ENCODE data around the gene YIPF5. TPM values are rescaled to one million over a fixed set of nuclear protein-coding genes. Genes with fewer than 3 reads are reported as not detected.

The YIPF5 gene
- polyA plus RNA-seq, 3 donors = 12.1 to 41.4 (median 32.4) TPM

DNA sequence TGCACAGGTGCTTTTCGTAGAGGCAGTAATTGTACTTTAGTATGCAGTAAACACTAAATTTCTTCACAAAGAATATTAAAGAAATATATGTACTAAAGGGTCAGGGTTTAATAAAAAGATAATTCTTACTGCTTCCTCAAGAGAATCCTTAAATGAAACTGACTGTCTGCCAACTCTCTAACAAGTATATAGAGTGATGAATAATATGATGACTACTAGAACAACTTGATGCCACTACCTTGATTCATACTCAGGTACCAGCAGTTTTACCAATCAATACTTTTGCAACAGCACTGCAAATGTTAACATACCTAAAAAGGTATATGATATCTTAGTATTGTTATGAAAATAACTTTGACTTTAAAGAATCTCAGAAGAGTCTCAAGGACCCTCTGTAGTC, 3.8 kb downstream of the YIPF5 start:
- H3K36me3 ChIP-seq (replicated peaks in 1 of 2; ENCODE audit: control insufficient read depth in 1 of 2, insufficient read depth in 2 of 2, low read length in 2 of 2) = peaks cover 54 to 71% of the 10 kb centered on the region in 2 donors
- no peaks in the 10 kb centered on the region for H4K20me1 ChIP-seq (ENCODE audit: insufficient read depth, low read length)
- no peak overlapping the region for H3K4me2 ChIP-seq (replicated peaks; ENCODE audit: extremely low read depth, low read length, poor library complexity, severe bottlenecking)
- Mint-ChIP-seq H3K36me3 (peaks cover 49 to 61% of the 10 kb centered on the region in 2 donors), H3K4me1 (peaks cover 20% of the 10 kb centered on the region), H3K27me3 (ENCODE audit: low read depth in 3 of 3) (peaks cover 0 to 5% (median 0%) of the 10 kb centered on the region in 3 donors), H3K27ac (no peak overlapping the region), H3K4me3 (no peak overlapping the region), H3K9me3 (no peaks in the 10 kb centered on the region)
- H2AFZ ChIP-seq (ENCODE audit: insufficient read depth, low read depth, low read length, poor library complexity, severe bottlenecking) = no peak overlapping the region
- no CpG with 5 or more reads among the region's 1 CpG for WGBS (ENCODE audit: insufficient coverage)
- no peak overlapping the region for H3K27ac ChIP-seq (ENCODE audit: low read depth in 1 of 2, low read length in 2 of 2)
- TF ChIP-seq, protein P1, sequence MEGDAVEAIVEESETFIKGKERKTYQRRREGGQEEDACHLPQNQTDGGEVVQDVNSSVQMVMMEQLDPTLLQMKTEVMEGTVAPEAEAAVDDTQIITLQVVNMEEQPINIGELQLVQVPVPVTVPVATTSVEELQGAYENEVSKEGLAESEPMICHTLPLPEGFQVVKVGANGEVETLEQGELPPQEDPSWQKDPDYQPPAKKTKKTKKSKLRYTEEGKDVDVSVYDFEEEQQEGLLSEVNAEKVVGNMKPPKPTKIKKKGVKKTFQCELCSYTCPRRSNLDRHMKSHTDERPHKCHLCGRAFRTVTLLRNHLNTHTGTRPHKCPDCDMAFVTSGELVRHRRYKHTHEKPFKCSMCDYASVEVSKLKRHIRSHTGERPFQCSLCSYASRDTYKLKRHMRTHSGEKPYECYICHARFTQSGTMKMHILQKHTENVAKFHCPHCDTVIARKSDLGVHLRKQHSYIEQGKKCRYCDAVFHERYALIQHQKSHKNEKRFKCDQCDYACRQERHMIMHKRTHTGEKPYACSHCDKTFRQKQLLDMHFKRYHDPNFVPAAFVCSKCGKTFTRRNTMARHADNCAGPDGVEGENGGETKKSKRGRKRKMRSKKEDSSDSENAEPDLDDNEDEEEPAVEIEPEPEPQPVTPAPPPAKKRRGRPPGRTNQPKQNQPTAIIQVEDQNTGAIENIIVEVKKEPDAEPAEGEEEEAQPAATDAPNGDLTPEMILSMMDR (IDR thresholded peaks at IDR 0.05) = no peak
- H3K4me3 ChIP-seq (replicated peaks in 1 of 3; ENCODE audit: low read depth in 2 of 3, low read length in 3 of 3) = no peak overlapping the region
- intact Hi-C loops (cut with micrococcal nuclease) = no loop called here
- no peaks in the 10 kb centered on the region for H3K9me3 ChIP-seq (replicated peaks in 1 of 2; ENCODE audit: control insufficient read depth in 1 of 2, insufficient read depth in 1 of 2, low read length in 2 of 2)
- H3K27me3 ChIP-seq (ENCODE audit: control insufficient read depth in 2 of 2, insufficient read depth in 2 of 2, low read length in 2 of 2) = peaks cover 0 to 4% of the 10 kb centered on the region in 2 donors
- H3K9ac ChIP-seq (ENCODE audit: insufficient read depth, low read length, poor library complexity, severe bottlenecking) = no peak overlapping the region
- H3K4me1 ChIP-seq (ENCODE audit: control insufficient read depth in 1 of 2, insufficient read depth in 2 of 2, low read length in 2 of 2) = peaks cover 12 to 15% of the 10 kb centered on the region in 2 donors
- DNase-seq = no peak
- H3K79me2 ChIP-seq (ENCODE audit: insufficient read depth, low read length) = peaks cover 31% of the 10 kb centered on the region

DNA sequence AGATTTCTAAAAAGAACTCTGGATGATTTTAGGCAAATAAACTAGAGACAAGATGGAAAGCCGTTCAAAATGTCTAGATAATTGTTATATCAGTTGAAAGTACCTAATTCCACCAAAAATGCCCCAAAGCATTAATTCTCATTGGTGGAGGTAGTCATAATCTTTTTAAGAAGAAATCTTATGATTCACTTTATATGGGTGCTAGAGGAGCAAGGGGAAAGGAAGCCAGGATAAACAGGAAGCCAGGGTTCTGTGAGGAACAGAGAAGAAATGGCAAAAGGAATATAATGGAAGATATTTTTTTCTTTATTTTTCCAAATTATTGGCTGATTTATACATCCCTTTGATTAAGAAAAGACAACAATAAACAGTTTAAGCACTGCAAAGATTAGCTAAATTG, 7.8 kb downstream of the YIPF5 start:
- peaks cover 5% of the 10 kb centered on the region for H3K79me2 ChIP-seq (ENCODE audit: insufficient read depth, low read length)
- no peak overlapping the region for H3K9ac ChIP-seq (ENCODE audit: insufficient read depth, low read length, poor library complexity, severe bottlenecking)
- H3K4me1 Mint-ChIP-seq = no peaks in the 10 kb centered on the region
- no peaks in the 10 kb centered on the region for H4K20me1 ChIP-seq (ENCODE audit: insufficient read depth, low read length)
- no peak overlapping the region for H3K4me3 ChIP-seq (replicated peaks in 1 of 3; ENCODE audit: low read depth in 2 of 3, low read length in 3 of 3)
- no peaks in the 10 kb centered on the region for H3K9me3 Mint-ChIP-seq
- H2AFZ ChIP-seq (ENCODE audit: insufficient read depth, low read depth, low read length, poor library complexity, severe bottlenecking) = no peak overlapping the region
- H3K27me3 Mint-ChIP-seq (ENCODE audit: low read depth in 3 of 3) = no peaks in the 10 kb centered on the region
- H3K9me3 ChIP-seq (replicated peaks in 1 of 2; ENCODE audit: control insufficient read depth in 1 of 2, insufficient read depth in 1 of 2, low read length in 2 of 2) = no peaks in the 10 kb centered on the region
- TF ChIP-seq, protein P1 (IDR thresholded peaks at IDR 0.05) = no peak
- DNase-seq = no peak
- no peaks in the 10 kb centered on the region for H3K4me1 ChIP-seq (ENCODE audit: control insufficient read depth in 1 of 2, insufficient read depth in 2 of 2, low read length in 2 of 2)
- no CpG with 5 or more reads among the region's 1 CpG for WGBS (ENCODE audit: insufficient coverage)
- no peak overlapping the region for H3K4me2 ChIP-seq (replicated peaks; ENCODE audit: extremely low read depth, low read length, poor library complexity, severe bottlenecking)
- H3K27me3 ChIP-seq (ENCODE audit: control insufficient read depth in 2 of 2, insufficient read depth in 2 of 2, low read length in 2 of 2) = no peaks in the 10 kb centered on the region
- intact Hi-C loops (cut with micrococcal nuclease) = no loop called here
- peaks cover 56 to 81% of the 10 kb centered on the region in 2 donors for H3K36me3 Mint-ChIP-seq
- no peak overlapping the region for H3K27ac Mint-ChIP-seq
- peaks cover 69 to 98% of the 10 kb centered on the region in 2 donors for H3K36me3 ChIP-seq (replicated peaks in 1 of 2; ENCODE audit: control insufficient read depth in 1 of 2, insufficient read depth in 2 of 2, low read length in 2 of 2)
- no peak overlapping the region for H3K4me3 Mint-ChIP-seq
- H3K27ac ChIP-seq (ENCODE audit: low read depth in 1 of 2, low read length in 2 of 2) = no peak overlapping the region

Data from CD14-positive monocyte (primary cell).